Smooth muscle cell (in vitro differentiated cells): ENCODE data around the gene MTHFD2. TPM values are rescaled to one million over a fixed set of nuclear protein-coding genes. Genes with fewer than 3 reads are reported as not detected.

Source experiments
- DNase-seq: peaks from one replicate; lab custom pipeline; 2025; ENCODE audit not compliant: unreplicated experiment; lab: John Stamatoyannopoulos, UW
- H2AFZ ChIP-seq: fragments of 200-600 bp; sonication (generic); 2 replicates; pipeline ENCODE4 v1.6.0; 2016; ENCODE audit warnings: antibody characterized with exemption, low read depth, mild to moderate bottlenecking
- H3F3A ChIP-seq: fragments of 200-600 bp; sonication (generic); 2 replicates; pipeline ENCODE4 v1.6.0; 2017; ENCODE audit warnings: antibody characterized with exemption, low read depth
- H3K27ac ChIP-seq: fragments of 200-600 bp; sonication (generic); 2 replicates; pipeline ENCODE4 v1.5.1; 2016; ENCODE audit warnings: low read depth, mild to moderate bottlenecking
- H3K27me3 ChIP-seq: fragments of 200-600 bp; sonication (generic); 2 replicates; pipeline ENCODE4 v1.6.1; 2016; ENCODE audit warnings: low read depth, mild to moderate bottlenecking
- H3K36me3 ChIP-seq: fragments of 200-600 bp; sonication (generic); 2 replicates; pipeline ENCODE4 v1.5.1; 2016; ENCODE audit warnings: low read depth
- H3K4me1 ChIP-seq: fragments of 200-600 bp; sonication (generic); 2 replicates; pipeline ENCODE4 v1.5.1; 2016; ENCODE audit warnings: low read depth
- H3K4me2 ChIP-seq: fragments of 200-600 bp; sonication (generic); 2 replicates; pipeline ENCODE4 v1.6.0; 2016; ENCODE audit warnings: mild to moderate bottlenecking
- H3K4me3 ChIP-seq: fragments of 200-600 bp; sonication (generic); 2 replicates; pipeline ENCODE4 v1.5.1; 2016; ENCODE audit warnings: mild to moderate bottlenecking
- H3K79me2 ChIP-seq: fragments of 200-600 bp; sonication (generic); 2 replicates; pipeline ENCODE4 v1.6.0; 2016; ENCODE audit warnings: low read depth, mild to moderate bottlenecking
- H3K9ac ChIP-seq: fragments of 200-600 bp; sonication (generic); 2 replicates; pipeline ENCODE4 v1.6.0; 2016; ENCODE audit warnings: low read depth
- H3K9me3 ChIP-seq: fragments of 200-600 bp; sonication (generic); replicated peaks from 2 replicates; pipeline ENCODE4 v1.5.1; 2016; ENCODE audit warnings: low read depth
- H4K20me1 ChIP-seq: fragments of 200-600 bp; sonication (generic); 2 replicates; pipeline ENCODE4 v1.6.0; 2016; ENCODE audit warnings: low read depth
- WGBS: methylation state at CpG from one replicate; pipeline ENCODE4 v1.1.7; 2016; ENCODE audit warnings: low lambda C conversion rate; 5-methylcytosine and 5-hydroxymethylcytosine counted together
- polyA plus RNA-seq: library from polyadenylated mRNA; unstranded; fragments of >200 nt; fragmentation: Nextera tagmentation; extraction: Ambion mirVana; gene quantifications from 2 replicates; pipeline ENCODE4 v1.2.1, GENCODE V29; 2016
- total RNA-seq: library from RNA; depleted of rRNA; stranded (reverse); fragments of >200 nt; gene quantifications from 2 replicates; pipeline ENCODE4 v1.2.3, GENCODE V29; 2014
- TF ChIP-seq, protein P1 (sequence below): fragments of 200-600 bp; sonication (generic); IDR thresholded peaks from 2 replicates; pipeline ENCODE4 v1.5.1; 2017; ENCODE audit warnings: borderline replicate concordance, mild to moderate bottlenecking, antibody characterized with exemption; ENCODE audit not compliant: insufficient read depth, poor library complexity, severe bottlenecking

The MTHFD2 gene
- total and polyA plus RNA-seq, 2 experiments from 2014 or later = 63.6 to 136 TPM

DNA sequence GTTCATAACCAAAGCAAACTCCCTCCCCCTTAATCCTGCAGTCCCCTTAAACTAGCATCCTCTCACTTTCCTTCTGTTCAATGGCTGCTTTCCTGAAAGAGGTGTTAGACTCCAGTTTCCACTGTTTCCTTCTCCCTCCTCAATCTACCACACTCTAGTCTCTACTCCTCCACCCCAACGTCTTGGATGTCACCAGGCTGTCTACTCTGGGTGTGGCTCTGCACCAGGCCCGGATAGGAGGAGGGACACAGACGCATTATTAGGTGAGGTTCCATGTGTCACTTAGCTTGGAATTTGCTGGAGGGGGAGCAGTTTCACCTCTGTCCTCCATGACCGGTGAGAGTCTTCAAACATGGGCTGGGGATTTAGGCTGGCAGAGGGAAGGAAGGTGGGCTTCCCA is 61.3 kb downstream of the MTHFD2 start:
- H3K27me3 ChIP-seq = no peaks in the 10 kb centered on the region
- TF ChIP-seq, protein P1, sequence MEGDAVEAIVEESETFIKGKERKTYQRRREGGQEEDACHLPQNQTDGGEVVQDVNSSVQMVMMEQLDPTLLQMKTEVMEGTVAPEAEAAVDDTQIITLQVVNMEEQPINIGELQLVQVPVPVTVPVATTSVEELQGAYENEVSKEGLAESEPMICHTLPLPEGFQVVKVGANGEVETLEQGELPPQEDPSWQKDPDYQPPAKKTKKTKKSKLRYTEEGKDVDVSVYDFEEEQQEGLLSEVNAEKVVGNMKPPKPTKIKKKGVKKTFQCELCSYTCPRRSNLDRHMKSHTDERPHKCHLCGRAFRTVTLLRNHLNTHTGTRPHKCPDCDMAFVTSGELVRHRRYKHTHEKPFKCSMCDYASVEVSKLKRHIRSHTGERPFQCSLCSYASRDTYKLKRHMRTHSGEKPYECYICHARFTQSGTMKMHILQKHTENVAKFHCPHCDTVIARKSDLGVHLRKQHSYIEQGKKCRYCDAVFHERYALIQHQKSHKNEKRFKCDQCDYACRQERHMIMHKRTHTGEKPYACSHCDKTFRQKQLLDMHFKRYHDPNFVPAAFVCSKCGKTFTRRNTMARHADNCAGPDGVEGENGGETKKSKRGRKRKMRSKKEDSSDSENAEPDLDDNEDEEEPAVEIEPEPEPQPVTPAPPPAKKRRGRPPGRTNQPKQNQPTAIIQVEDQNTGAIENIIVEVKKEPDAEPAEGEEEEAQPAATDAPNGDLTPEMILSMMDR = no peak

DNA sequence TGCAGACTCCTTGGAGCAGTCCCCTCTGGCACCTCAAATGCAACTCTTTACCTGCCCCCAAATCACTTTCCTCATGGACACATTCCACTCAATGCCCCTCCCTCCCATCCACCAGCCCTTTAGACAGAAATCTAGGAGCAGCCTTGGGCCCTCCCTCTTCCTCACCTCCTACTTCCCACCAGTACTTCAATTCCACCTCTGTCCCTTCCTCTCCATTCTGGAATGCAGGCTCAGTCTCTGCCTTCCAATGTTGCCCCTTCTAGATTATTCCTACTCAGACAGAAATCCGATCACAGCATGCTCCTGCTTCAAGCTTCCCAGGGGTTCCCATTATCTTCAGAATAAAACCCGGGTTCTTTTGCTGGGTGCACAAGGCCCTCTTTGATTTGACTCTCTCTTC is 62.1 kb downstream of the MTHFD2 start:
- TF ChIP-seq, protein P1 = no peak
- no peaks in the 10 kb centered on the region for H3K9me3 ChIP-seq
- no peak overlapping the region for H3K4me2 ChIP-seq
- no peaks in the 10 kb centered on the region for H3K36me3 ChIP-seq
- no peaks in the 10 kb centered on the region for H3F3A ChIP-seq
- WGBS = 86% methylated on average over 2 of the region's 2 CpGs
- no peak overlapping the region for H2AFZ ChIP-seq
- no peaks in the 10 kb centered on the region for H3K27me3 ChIP-seq
- no peak overlapping the region for H3K4me3 ChIP-seq
- H3K27ac ChIP-seq = no peak overlapping the region
- H4K20me1 ChIP-seq = no peaks in the 10 kb centered on the region
- H3K9ac ChIP-seq = no peak overlapping the region
- H3K4me1 ChIP-seq = no peaks in the 10 kb centered on the region
- no peaks in the 10 kb centered on the region for H3K79me2 ChIP-seq
- no peak for DNase-seq

More for the DNA sequence above, 61.3 kb downstream of the MTHFD2 start:
- DNase-seq = no peak
- no peak overlapping the region for H2AFZ ChIP-seq
- no peaks in the 10 kb centered on the region for H3K9me3 ChIP-seq
- H3K9ac ChIP-seq = no peak overlapping the region
- H3F3A ChIP-seq = no peaks in the 10 kb centered on the region
- H3K79me2 ChIP-seq = no peaks in the 10 kb centered on the region
- H4K20me1 ChIP-seq = no peaks in the 10 kb centered on the region
- H3K4me2 ChIP-seq = no peak overlapping the region
- no peak overlapping the region for H3K4me3 ChIP-seq
- whole genome bisulfite sequencing = 72% methylated on average over 4 of the region's 4 CpGs
- H3K27ac ChIP-seq = no peak overlapping the region
- H3K4me1 ChIP-seq = no peaks in the 10 kb centered on the region
- H3K36me3 ChIP-seq = no peaks in the 10 kb centered on the region

DNA sequence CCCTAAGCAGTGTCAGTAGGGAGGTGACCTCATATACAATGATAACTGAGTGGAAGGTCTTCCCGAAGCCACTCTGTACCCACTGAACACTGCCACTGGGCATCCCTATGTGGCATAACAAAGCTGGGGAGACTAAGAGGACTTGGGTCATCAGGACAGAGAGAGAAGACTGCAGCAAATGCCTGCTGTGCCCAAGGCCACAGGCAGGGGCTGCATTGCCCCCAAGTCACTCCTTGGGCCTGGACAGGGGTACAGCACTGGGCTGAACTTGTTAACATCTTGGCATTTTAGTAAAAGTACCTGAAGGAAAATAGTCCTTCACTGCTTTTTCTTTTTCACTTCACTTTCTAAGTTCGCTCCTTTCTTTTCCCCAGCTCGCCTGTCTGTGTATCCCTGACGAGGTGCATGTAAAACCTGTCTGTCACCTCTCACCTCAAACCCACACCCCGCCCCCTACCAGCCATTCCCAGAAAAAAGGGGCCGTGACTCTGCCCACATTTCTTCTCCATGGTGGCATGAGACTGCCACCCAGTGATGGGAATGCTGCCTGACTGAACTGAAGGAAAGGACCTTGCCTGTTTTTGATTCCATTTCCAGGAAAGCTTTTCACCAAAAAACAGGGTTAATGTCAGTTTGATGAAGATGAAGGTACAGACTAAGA is 62.9 kb downstream of the MTHFD2 start:
- Histone ChIP-seq H3F3A (no peaks in the 10 kb centered on the region), H2AFZ (no peak overlapping the region), H3K27me3 (no peaks in the 10 kb centered on the region), H3K79me2 (no peaks in the 10 kb centered on the region), H3K36me3 (no peaks in the 10 kb centered on the region), H3K27ac (no peak overlapping the region), H3K4me1 (no peaks in the 10 kb centered on the region), H3K9ac (no peak overlapping the region), H3K9me3 (no peaks in the 10 kb centered on the region), H3K4me3 (no peak overlapping the region), H4K20me1 (no peaks in the 10 kb centered on the region), H3K4me2 (no peak overlapping the region)
- DNase-seq = no peak
- TF ChIP-seq, protein P1 = peak; percentile 35
- 29% methylated on average over 6 of the region's 6 CpGs for WGBS

DNA sequence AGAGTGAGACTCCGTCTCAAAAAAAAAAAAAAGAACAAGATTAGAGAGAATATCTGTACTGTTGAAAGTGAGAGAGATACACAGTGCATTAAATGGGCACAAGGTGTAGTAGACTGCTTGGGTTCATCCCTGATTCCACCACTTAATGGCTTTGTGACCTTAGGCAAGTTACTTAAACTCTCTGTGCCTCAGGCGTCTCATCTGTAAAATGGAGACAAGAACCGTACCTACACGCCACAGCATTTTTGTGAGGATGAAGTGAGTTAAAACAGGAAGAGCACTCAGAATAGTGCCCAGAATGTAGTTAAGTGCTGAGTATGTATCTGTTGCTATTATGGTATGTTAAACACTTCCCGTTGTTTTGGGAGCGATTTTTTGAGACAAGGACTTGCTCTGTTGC is 64.3 kb downstream of the MTHFD2 start:
- H3K27me3 ChIP-seq = no peaks in the 10 kb centered on the region
- H3K27ac ChIP-seq = no peak overlapping the region
- H4K20me1 ChIP-seq = no peaks in the 10 kb centered on the region
- TF ChIP-seq, protein P1 = no peak
- no peaks in the 10 kb centered on the region for H3K4me1 ChIP-seq
- no peaks in the 10 kb centered on the region for H3K36me3 ChIP-seq
- no peak overlapping the region for H2AFZ ChIP-seq
- H3K4me2 ChIP-seq = no peak overlapping the region
- no peak overlapping the region for H3K4me3 ChIP-seq
- H3K79me2 ChIP-seq = no peaks in the 10 kb centered on the region
- no peaks in the 10 kb centered on the region for H3F3A ChIP-seq
- no peaks in the 10 kb centered on the region for H3K9me3 ChIP-seq
- no peak overlapping the region for H3K9ac ChIP-seq
- 97% methylated on average over 6 of the region's 6 CpGs for WGBS
- DNase-seq = no peak
